ENCODE results near the gene EXOC2. TPM values are rescaled to one million over a fixed set of nuclear protein-coding genes. Genes with fewer than 3 reads are reported as not detected.
"Not testable (repeated sequence)": the region's sequence is repeated elsewhere in the genome, so short reads cannot be mapped to it uniquely, and the experiment has no call there.

Gene EXOC2
- total RNA-seq, 1 donor: 18.6 TPM

DNA sequence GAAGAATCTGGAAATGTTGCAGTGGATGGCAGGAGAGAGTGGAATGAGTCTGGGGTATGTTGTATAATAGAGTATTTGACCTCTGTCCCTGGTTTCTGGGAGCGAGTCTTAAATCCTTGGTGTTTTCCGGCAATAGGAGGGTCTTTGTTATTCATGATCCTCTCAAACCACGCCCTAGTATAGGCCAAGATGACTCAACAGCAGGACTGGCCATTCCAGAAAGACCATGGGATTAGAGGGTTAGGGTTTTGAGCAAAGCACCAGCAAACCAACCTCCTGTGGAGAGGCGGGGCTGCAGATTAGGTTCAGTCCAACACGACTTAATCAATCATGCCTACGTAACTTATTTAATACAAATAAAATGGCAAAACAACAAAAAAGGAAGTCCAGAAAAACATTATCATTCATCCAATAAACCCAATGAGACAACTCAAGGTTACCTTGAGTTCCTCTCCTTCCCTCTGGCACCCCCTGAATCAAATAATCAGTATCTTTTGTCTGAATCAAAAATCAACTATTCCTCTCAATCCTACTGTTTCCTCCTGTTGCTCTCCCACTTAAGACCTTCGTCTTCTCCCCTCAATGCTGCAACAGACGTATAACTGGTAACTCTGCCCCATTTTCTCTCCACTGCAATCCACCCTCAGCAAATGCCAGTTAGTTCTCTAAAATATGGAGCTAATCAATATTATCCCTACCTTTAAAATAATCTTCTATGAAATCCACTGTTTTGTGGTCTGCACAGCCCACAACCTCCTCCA lies 51.5 kb downstream of the EXOC2 start:
- DNase-seq (ENCODE audit: low read depth in 2 of 3, low spot score in 2 of 3): no peak

- DNase-seq (ENCODE audit: low read depth in 2 of 3, low spot score in 2 of 3): no peak
Measured at GRCh38 chr6:636488-636887, 56.5 kb downstream of the EXOC2 start.

DNA sequence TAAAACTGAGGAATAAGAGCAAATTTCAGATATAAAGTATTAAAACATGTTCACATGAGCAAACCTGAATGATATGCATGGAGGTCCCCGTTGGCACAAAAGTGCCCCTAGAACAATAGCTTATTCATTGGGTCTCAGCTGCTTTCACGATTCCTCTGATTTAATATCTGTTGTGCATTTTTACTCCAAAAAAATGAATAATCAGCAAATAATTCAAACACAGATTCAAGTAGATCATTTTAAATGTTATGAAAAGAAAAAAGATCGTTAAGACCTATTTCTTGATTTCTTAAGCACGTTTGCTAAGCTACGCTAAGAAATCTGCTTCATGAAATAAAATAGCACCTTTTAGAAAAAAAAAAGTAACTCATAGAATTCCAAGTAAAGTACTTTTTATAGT lies 57.7 kb downstream of the EXOC2 start:
- DNase-seq (ENCODE audit: low read depth in 2 of 3, low spot score in 2 of 3): no peak

- DNase-seq (ENCODE audit: low read depth in 2 of 3, low spot score in 2 of 3): no peak
Measured at GRCh38 chr6:633611-634010, 59.3 kb downstream of the EXOC2 start.

DNA sequence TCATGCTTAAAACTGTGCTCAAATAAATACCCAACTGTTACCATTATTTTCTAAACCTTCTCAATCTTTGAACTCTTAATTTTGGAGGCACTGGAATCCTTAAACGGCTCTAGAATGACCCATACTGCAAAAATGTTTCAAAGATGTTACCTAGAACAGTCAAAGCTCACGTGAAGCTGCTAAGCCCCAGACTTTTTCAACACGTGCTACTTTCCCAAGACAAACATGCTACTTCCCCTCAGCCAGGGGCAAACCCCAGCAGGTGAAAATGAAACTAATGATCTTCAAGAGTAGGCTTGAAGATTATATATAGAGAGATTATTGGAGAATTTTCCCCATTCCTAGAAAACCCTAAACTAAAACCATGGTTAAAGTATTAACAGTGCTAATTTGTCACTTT lies 64.2 kb downstream of the EXOC2 start:
- peak in 1 of 3 donors; percentile 21 for DNase-seq (ENCODE audit: low read depth in 2 of 3, low spot score in 2 of 3)

DNA sequence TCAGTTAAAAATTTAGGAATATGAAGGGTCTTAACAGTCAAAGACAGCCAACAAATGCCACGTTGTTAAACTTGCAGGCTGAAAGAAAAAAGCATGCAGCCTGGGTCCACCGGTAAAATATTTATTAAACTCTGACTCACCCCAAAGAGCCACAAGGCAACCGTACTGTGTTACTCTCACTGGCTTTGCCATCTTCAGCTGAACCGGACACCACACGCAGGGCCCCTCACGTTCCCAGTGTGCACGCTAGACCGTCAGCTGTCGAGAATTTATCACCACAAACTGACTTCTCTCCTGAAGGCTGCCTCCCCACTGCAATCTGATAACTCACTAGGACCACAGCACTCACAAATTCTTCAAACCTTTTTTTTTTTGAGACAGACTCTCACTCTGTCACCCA lies 66.7 kb downstream of the EXOC2 start:
- no peak for DNase-seq (ENCODE audit: low read depth in 2 of 3, low spot score in 2 of 3)

DNA sequence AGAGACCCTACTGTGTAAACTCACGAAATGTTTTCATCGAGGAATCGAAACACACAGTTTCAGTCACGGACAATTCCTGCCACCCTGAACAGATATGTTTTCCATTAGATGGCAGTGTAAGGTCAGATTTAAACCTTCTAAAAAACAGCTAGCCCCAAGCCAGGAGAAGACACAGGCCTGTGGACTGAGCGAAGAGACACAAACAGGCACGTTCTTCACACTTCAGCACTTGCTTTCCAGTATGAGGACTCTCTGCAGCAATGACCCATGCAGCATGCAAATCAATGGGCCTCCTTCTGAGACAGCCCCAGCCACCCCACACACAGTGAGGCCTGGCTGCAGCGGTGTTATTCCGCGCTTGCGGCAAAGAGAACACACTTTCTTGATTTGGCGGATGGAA lies 68.0 kb downstream of the EXOC2 start:
- DNase-seq (ENCODE audit: low read depth in 2 of 3, low spot score in 2 of 3): peak in 1 of 3 donors; percentile 30

GRCh38 chr6:622462-622861 lies 70.5 kb downstream of the EXOC2 start:
- no peak for DNase-seq (ENCODE audit: low read depth in 2 of 3, low spot score in 2 of 3)

DNA sequence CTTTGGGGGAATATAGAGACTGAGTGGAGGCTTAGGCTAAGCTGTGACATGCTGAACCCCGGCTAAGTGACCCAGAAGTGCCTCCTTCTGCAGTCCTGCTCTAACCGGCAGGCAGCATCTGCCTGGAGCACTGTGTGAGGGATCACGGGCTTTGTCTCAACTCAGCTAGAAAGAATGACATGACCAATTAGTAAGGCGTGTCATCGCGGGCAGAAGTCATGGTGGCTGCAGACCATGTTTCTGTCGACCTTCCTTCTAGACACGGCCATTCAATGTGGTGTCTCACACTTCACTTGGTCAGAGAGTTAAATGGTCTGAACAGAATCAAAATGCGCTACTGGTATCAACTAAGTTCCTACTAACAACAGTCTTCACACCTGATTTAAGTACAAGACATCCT lies 71.0 kb downstream of the EXOC2 start:
- DNase-seq (ENCODE audit: low read depth in 2 of 3, low spot score in 2 of 3): no peak

- DNase-seq (ENCODE audit: low read depth in 2 of 3, low spot score in 2 of 3): no peak
Measured at GRCh38 chr6:620950-621349, 72.0 kb downstream of the EXOC2 start.

- DNase-seq (ENCODE audit: low read depth in 2 of 3, low spot score in 2 of 3): no peak
Measured at GRCh38 chr6:620166-620565, 72.8 kb downstream of the EXOC2 start.

DNA sequence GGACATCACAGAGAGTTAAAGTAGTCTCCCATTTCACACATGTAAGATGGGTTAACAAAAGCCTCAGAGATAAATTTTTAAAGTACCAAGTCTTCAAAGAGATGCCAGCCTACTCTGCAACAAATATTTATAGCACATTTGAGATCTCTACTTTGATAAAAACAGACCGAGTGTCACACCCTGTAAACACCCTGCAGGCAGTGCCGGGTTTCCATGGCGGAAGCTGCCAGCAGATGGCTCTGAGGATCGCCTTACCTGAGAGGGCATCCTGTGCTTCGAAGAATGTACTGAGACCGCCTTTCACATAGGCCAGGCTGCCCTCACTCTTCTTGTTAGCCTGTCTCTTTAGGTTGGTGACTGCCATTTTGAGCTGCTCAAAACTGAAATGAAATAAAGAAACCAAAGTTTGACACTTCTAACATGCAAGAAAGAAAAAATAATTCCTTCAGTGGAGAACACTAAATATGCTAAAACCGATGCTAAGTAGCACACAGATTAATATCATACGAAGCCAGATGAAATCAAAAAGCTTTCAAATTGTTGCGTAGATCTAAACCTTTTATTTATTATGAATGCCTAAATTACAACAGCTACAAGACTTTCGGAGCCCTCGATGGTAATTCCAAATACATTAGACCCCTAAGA lies 75.4 kb downstream of the EXOC2 start:
- no peak for DNase-seq (ENCODE audit: low read depth in 2 of 3, low spot score in 2 of 3)

GRCh38 chr6:613981-614380 lies 79.0 kb downstream of the EXOC2 start:
- no peak for DNase-seq (ENCODE audit: low read depth in 2 of 3, low spot score in 2 of 3)

GRCh38 chr6:611928-612327 lies 81.0 kb downstream of the EXOC2 start:
- no peak for DNase-seq (ENCODE audit: low read depth in 2 of 3, low spot score in 2 of 3)

DNA sequence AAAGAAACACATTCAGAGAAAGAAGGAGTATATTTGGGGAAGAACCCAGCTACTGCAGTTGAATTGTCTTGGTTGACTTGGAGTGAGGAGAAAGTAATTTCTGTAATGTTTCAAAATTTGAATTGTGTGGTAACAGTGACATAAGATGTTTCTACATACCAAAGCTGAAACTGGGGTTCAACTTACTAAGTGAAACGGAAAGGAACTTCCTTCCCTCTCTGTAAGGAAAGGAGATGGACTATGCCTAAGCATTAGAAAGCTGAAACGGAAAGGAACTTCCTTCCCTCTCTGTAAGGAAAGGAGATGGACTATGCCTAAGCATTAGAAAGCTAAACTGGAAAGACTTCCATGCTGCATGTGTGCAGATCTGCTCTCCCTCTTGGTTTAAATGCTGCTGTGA lies 82.1 kb downstream of the EXOC2 start:
- DNase-seq (ENCODE audit: low read depth in 2 of 3, low spot score in 2 of 3): no peak

GRCh38 chr6:609905-610304 lies 83.0 kb downstream of the EXOC2 start:
- no peak for DNase-seq (ENCODE audit: low read depth in 2 of 3, low spot score in 2 of 3)

DNA sequence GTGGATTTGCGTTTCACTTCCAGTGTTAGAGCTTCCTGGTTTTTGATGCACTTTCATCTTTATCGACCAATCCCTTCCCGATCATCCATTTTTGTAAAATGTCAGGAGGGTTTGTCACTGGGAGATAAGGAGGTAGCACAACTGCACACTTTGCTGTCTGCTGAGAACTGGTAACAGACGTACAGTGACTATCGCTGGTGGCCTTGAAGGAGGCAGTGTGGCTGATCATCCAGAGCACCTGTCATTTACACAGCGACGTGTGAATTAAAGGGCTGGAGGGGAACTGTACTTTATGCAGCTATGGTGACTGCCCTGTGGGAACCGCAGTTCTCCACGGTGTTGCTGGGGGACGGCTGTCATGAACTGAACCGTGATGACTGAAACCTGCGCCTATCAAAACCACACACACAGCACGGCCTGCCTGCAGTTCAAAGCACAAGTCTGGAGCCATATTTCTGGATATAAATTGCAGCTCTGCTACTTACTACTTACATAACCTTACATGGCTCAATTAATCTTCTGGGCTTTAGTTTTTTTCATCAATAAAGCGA lies 86.0 kb downstream of the EXOC2 start:
- DNase-seq (ENCODE audit: low read depth in 2 of 3, low spot score in 2 of 3): no peak

DNA sequence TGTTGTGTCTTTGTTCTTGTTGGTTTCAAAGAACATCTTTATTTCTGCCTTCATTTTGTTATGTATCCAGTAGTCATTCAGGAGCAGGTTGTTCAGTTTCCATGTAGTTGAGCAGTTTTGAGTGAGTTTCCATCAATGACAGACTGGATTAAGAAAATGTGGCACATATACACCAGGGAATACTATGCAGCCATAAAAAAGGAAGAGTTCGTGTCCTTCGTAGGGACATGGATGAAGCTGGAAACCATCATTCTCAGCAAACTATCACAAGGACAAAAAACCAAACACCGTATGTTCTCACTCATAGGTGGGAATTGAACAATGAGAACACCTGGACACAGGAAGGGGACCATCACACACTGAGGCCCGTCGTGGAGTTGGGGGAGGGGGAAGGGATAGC lies 87.0 kb downstream of the EXOC2 start:
- not testable (repeated sequence) for DNase-seq (ENCODE audit: low read depth in 2 of 3, low spot score in 2 of 3)

- DNase-seq (ENCODE audit: low read depth in 2 of 3, low spot score in 2 of 3): no peak
Measured at GRCh38 chr6:604579-604978, 88.4 kb downstream of the EXOC2 start.

DNA sequence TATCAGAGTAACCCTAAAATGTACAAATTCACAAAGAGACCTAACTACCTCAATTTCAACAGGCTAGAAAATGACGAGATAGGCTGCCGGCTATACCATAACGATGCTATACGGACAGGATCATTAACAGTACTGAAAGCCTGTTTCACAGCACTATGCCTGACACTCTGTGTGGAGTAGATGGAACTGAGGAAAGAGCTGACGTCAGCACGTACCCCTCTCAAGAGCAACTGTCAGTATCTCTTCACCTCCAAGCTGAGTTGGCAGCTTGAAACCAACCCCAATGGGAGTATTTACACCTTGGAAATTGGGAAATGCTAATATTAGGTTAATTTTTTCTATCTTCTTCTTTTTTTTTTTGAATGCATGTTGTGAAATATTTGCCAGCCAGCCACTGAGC lies 89.7 kb downstream of the EXOC2 start:
- DNase-seq (ENCODE audit: low read depth in 2 of 3, low spot score in 2 of 3): no peak

GRCh38 chr6:599576-600448 lies 93.1 kb downstream of the EXOC2 start:
- no peak for DNase-seq (ENCODE audit: low read depth in 2 of 3, low spot score in 2 of 3)
